Measurements from ENCODE around the gene CNPY4. TPM values are rescaled to one million over a fixed set of nuclear protein-coding genes. Genes with fewer than 3 reads are reported as not detected.

CNPY4 gene
- total and polyA plus RNA-seq, 10 of the 15 experiments (the other 5 are each of a cell fraction or from before 2014, with no cell fraction given), result 2.5 to 9.2 (median 6.8) TPM

DNA sequence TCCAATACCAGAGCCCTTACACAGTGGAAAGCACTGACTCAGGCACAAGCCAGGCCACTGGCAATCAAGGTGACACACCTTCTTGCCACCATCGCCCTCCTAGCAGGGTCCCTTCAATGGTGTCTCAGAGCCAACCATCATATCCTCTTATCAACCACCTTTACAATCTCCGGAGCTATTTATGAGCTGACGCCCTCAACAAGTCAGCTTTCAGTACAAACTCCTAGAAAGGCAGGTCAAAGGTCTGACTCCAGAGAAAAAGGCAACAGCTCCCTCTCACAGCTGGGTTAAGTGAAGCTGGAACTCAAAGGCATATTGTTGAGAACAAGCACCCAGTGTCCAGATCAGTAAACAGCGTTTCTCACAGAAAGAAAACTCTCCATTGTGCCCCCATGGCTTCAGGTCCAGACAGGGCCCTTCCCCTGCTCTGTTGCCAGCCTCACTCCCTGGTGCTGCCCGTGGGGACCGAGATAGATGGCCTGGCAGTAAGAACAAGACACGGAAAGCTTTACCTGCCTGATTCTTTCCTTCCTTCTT, 40.3 kb upstream of the CNPY4 start:
- SMC1A ChIA-PET (ENCODE audit: uncharacterized antibody, unreplicated experiment), result no interaction called here
- FAIRE-seq, result no peak
- Histone ChIP-seq H3K27me3 (replicated peaks in 1 of 2; ENCODE audit: control insufficient read depth in 2 of 2, insufficient read depth in 2 of 2, low read length in 1 of 2) (no peaks in the 10 kb centered on the region), H3K27ac (ENCODE audit: control insufficient read depth, insufficient read depth) (no peak overlapping the region), H3K4me1 (ENCODE audit: control insufficient read depth, insufficient read depth, low read length) (peaks cover 4% of the 10 kb centered on the region), H3K4me2 (ENCODE audit: control insufficient read depth, insufficient read depth) (no peak overlapping the region), H3K79me2 (ENCODE audit: control insufficient read depth, insufficient read depth, low read length) (peaks cover 41% of the 10 kb centered on the region), H4K20me1 (ENCODE audit: control insufficient read depth, insufficient read depth) (no peaks in the 10 kb centered on the region), H2AFZ (ENCODE audit: control insufficient read depth, low read depth, low read length) (no peak overlapping the region), H3K9ac (ENCODE audit: control insufficient read depth, insufficient read depth, low read length) (no peak overlapping the region), H3K36me3 (ENCODE audit: control insufficient read depth in 2 of 2, insufficient read depth in 2 of 2, low read length in 1 of 2) (peaks cover 8 to 24% of the 10 kb centered on the region in 2 experiments), H3K4me3 (no peak overlapping the region), H3K9me3 (replicated peaks; ENCODE audit: control insufficient read depth, insufficient read depth, low read length) (no peaks in the 10 kb centered on the region; the same call in 2 of the 3 replicates)
- RAD21 ChIA-PET (ENCODE audit: unreplicated experiment), result no interaction called here
- ATAC-seq, result no peak
- POLR2A ChIA-PET, result interaction anchor here (1.0 to 1.3 kb wide), 2 partner anchors 7 to 24 kb away, joined by 3 read pairs; no protein-coding TSS in a partner anchor
- 93% methylated on average over 7 of the region's 7 CpGs for WGBS (ENCODE audit: insufficient coverage, insufficient replicate concordance, low lambda C conversion rate, missing lambda C conversion rate)
- no TSS peak for BruUV-seq (replicated peaks)
- in situ Hi-C loops (cut with MboI), result no loop called here
- DNase-seq (ENCODE audit: low read depth, low spot score), result no peak
- TF ChIP-seq MYC (IDR thresholded peaks at IDR 0.05; ENCODE audit: insufficient read depth, insufficient read length, insufficient replicate concordance, low read length, severe bottlenecking) (no peak), POLR2AphosphoS5 (IDR thresholded peaks at IDR 0.05; ENCODE audit: low read length) (0 out of 2 replicates have a peak, but pooled peaks have one; percentile 32)
- TF ChIP-seq, protein P1, sequence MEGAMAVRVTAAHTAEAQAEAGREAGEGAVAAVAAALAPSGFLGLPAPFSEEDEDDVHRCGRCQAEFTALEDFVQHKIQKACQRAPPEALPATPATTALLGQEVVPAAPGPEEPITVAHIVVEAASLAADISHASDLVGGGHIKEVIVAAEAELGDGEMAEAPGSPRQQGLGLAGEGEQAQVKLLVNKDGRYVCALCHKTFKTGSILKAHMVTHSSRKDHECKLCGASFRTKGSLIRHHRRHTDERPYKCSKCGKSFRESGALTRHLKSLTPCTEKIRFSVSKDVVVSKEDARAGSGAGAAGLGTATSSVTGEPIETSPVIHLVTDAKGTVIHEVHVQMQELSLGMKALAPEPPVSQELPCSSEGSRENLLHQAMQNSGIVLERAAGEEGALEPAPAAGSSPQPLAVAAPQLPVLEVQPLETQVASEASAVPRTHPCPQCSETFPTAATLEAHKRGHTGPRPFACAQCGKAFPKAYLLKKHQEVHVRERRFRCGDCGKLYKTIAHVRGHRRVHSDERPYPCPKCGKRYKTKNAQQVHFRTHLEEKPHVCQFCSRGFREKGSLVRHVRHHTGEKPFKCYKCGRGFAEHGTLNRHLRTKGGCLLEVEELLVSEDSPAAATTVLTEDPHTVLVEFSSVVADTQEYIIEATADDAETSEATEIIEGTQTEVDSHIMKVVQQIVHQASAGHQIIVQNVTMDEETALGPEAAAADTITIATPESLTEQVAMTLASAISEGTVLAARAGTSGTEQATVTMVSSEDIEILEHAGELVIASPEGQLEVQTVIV (IDR thresholded peaks at IDR 0.05; ENCODE audit: borderline replicate concordance, partially characterized antibody), result no peak
- CTCF ChIA-PET, result interaction anchor here (1.1 to 1.5 kb wide), 3 partner anchors 20 to 101 kb away, joined by 3 read pairs; no protein-coding TSS in a partner anchor
- intact Hi-C loops (cut with micrococcal nuclease; ENCODE audit: unreplicated experiment), result no loop called here

All from GM12878 (cell line).